Natural killer cell (primary cell): ENCODE results near the gene COPE. TPM values are rescaled to one million over a fixed set of nuclear protein-coding genes. Genes with fewer than 3 reads are reported as not detected.

Experiments
- ATAC-seq, 3 donors: fragments of 150-1000 bp in 2 of 3; fragments of 200-7000 bp in 1 of 3; cut with Tn5 transposase; 1 replicate in 1 of 3; 2 replicates in 2 of 3; pipeline ENCODE4 v1.10.0; 2021; ENCODE audit warnings: mild to moderate bottlenecking in 2 of 3, moderate library complexity in 2 of 3
- DNase-seq, 2 donors: peaks; one replicate each; pipeline versions ENCODE4 v3.0.0 to v3.0.0-alpha.2; 2013 to 2021; ENCODE audit warnings: mixed read lengths in 1 of 2
- H3K27ac ChIP-seq: one replicate; pipeline ENCODE4 v1.5.1; 2013; ENCODE audit warnings: mild to moderate bottlenecking, low read length
- H3K27me3 ChIP-seq: one replicate; pipeline ENCODE4 v1.6.1; 2013; ENCODE audit warnings: low read length; ENCODE audit not compliant: control insufficient read depth, insufficient read depth
- H3K36me3 ChIP-seq: one replicate; pipeline ENCODE4 v1.6.1; 2013; ENCODE audit warnings: low read length; ENCODE audit not compliant: control insufficient read depth, insufficient read depth
- H3K4me1 ChIP-seq: one replicate; pipeline ENCODE4 v1.6.1; 2013; ENCODE audit warnings: low read length; ENCODE audit not compliant: control insufficient read depth, insufficient read depth
- H3K4me3 ChIP-seq: one replicate; pipeline ENCODE4 v1.5.1; 2013; ENCODE audit warnings: low read length
- H3K9me3 ChIP-seq: one replicate; pipeline ENCODE4 v1.6.1; 2013; ENCODE audit warnings: low read length; ENCODE audit not compliant: control insufficient read depth, insufficient read depth
- H3K27ac Mint-ChIP-seq, 2 donors: one replicate each; pipeline ENCODE4 v1.8.0; 2022; ENCODE audit warnings: mild to moderate bottlenecking in 2 of 2, mixed read lengths in 2 of 2, moderate library complexity in 1 of 2
- H3K27me3 Mint-ChIP-seq, 2 donors: one replicate each; pipeline ENCODE4 v1.8.0; 2022; ENCODE audit warnings: low read depth in 2 of 2, mixed read lengths in 2 of 2
- H3K36me3 Mint-ChIP-seq: one replicate; pipeline ENCODE4 v1.8.0; 2022; ENCODE audit warnings: mixed read lengths
- H3K4me1 Mint-ChIP-seq, 2 donors: one replicate each; pipeline ENCODE4 v1.8.0; 2022; ENCODE audit warnings: mixed read lengths in 2 of 2
- H3K4me3 Mint-ChIP-seq: one replicate; pipeline ENCODE4 v1.8.0; 2022; ENCODE audit warnings: mild to moderate bottlenecking, moderate library complexity, mixed read lengths
- H3K9me3 Mint-ChIP-seq, 2 donors: one replicate each; pipeline ENCODE4 v1.8.0; 2022; ENCODE audit warnings: mixed read lengths in 2 of 2
- CTCF ChIP-seq: fragments of 200-600 bp; IDR thresholded peaks from one replicate; pipeline ENCODE4 v1.8.0; 2022; ENCODE audit warnings: antibody characterized with exemption
- WGBS: methylation state at CpG from one replicate; pipeline ENCODE4 v1.1.7; 2013; ENCODE audit warnings: missing lambda C conversion rate; ENCODE audit not compliant: insufficient coverage; 5-methylcytosine and 5-hydroxymethylcytosine counted together
- intact Hi-C: fragments of 100-400 bp; cut with micrococcal nuclease; formaldehyde crosslinking; loops from one replicate; pipeline ENCODE4 v1.14.2; 2022
- total RNA-seq, 4 donors: library from RNA; stranded (reverse); fragments of 120-200 nt in 1 of 4; gene quantifications; one replicate each; pipeline versions ENCODE4 v1.2.3 to v1.2.4, GENCODE V29; 2013 to 2022

The COPE gene
- total RNA-seq, 3 donors from 2014 or later (not counting 1 experiment from before 2014, with no cell fraction given) = 204 to 228 (median 218) TPM

- Mint-ChIP-seq H3K9me3 (no peaks in the 10 kb centered on the region), H3K27me3 (no peaks in the 10 kb centered on the region), H3K36me3 (no peaks in the 10 kb centered on the region), H3K4me3 (no peak overlapping the region), H3K27ac (no peak overlapping the region), H3K4me1 (peaks cover 2 to 15% of the 10 kb centered on the region in 2 donors)
- ATAC-seq (no peak), DNase-seq (no peak)
- peaks cover 4% of the 10 kb centered on the region for H3K4me1 ChIP-seq
- H3K4me3 ChIP-seq = no peak overlapping the region
- H3K27me3 ChIP-seq = no peaks in the 10 kb centered on the region
- intact Hi-C loops = no loop called here
- WGBS = 95% methylated on average over 10 of the region's 10 CpGs
- H3K27ac ChIP-seq = no peak overlapping the region
- peaks cover 43% of the 10 kb centered on the region for H3K36me3 ChIP-seq
- no peak for TF ChIP-seq CTCF
- no peaks in the 10 kb centered on the region for H3K9me3 ChIP-seq
These were observed 9.2 kb downstream of the COPE start for GRCh38 chr19:18910010-18910409.

DNA sequence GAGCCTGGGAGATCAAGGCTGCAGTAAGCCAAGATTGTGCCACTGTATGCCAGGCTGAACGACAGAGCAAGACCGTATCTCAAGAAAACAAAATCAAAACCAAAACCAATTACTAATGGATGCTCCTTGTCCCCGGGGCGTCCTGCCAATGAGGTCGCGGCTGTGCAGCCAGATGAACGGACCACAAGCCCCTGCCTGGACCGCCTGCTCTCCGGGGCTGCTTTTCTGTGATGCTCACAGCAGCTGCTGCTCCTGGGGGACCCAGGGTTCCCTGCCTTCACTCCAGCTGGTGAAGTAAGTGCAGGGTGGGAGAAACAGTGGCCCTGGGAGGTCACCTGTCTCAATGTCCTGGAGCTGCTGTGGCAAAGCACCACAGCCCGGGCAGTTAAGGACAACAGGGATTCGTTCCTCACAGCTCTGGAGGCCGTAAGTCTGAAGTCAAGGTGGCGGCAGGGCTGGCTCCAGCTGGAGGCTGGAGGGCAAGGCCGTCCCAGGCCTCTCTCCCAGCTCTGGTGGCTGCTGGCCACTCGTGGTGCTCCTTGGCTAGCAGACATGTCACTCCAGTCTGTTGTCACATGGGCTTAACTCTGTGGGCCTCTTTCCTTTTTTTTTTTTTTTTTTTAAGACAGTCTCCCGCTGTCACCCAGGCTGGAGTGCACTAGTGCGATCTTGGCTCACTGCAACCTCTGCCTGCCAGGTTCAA lies 10.1 kb downstream of the COPE start:
- Histone ChIP-seq H3K9me3 (no peaks in the 10 kb centered on the region), H3K4me3 (no peak overlapping the region), H3K27me3 (no peaks in the 10 kb centered on the region), H3K27ac (no peak overlapping the region), H3K4me1 (peaks cover 4% of the 10 kb centered on the region), H3K36me3 (peaks cover 48% of the 10 kb centered on the region)
- H3K36me3 Mint-ChIP-seq = no peaks in the 10 kb centered on the region
- no peaks in the 10 kb centered on the region for H3K27me3 Mint-ChIP-seq
- no peak for TF ChIP-seq CTCF
- 96% methylated on average over 17 of the region's 17 CpGs for WGBS
- intact Hi-C loops = no loop called here
- H3K4me1 Mint-ChIP-seq = peaks cover 0 to 14% of the 10 kb centered on the region in 2 donors
- no peak for DNase-seq
- no peak overlapping the region for H3K4me3 Mint-ChIP-seq
- ATAC-seq = no peak
- H3K27ac Mint-ChIP-seq = no peak overlapping the region
- no peaks in the 10 kb centered on the region for H3K9me3 Mint-ChIP-seq

- Histone ChIP-seq H3K4me3 (no peak overlapping the region), H3K27ac (no peak overlapping the region), H3K4me1 (no peaks in the 10 kb centered on the region), H3K27me3 (no peaks in the 10 kb centered on the region), H3K9me3 (no peaks in the 10 kb centered on the region), H3K36me3 (peaks cover 43% of the 10 kb centered on the region)
- Mint-ChIP-seq H3K4me3 (no peak overlapping the region), H3K9me3 (no peaks in the 10 kb centered on the region), H3K27me3 (no peaks in the 10 kb centered on the region), H3K4me1 (peaks cover 0 to 5% of the 10 kb centered on the region in 2 donors), H3K27ac (no peak overlapping the region), H3K36me3 (no peaks in the 10 kb centered on the region)
- ATAC-seq (peak in 1 of 3 donors; percentile 9), DNase-seq (no peak)
- intact Hi-C loops = no loop called here
- WGBS = 97% methylated on average over 36 of the region's 36 CpGs
- TF ChIP-seq CTCF = no peak
These were observed 12.3 kb downstream of the COPE start for GRCh38 chr19:18906605-18907519.
